DND-41 (cell line): Measurements from ENCODE around the gene SORT1.

Source experiments
- EZH2 ChIP-seq: IDR thresholded peaks from 3 replicates; pipeline ENCODE4 v1.6.1; 2012; ENCODE audit warnings: borderline replicate concordance, low read depth, mild to moderate bottlenecking, moderate library complexity, low read length, inconsistent platforms; ENCODE audit not compliant: severe bottlenecking
- TF ChIP-seq, protein P1 (sequence below): IDR thresholded peaks from 2 replicates; pipeline ENCODE4 v1.5.1; 2012; ENCODE audit warnings: borderline replicate concordance, low read length, moderate library complexity, mild to moderate bottlenecking; ENCODE audit not compliant: poor library complexity, severe bottlenecking; ENCODE audit errors: extremely low read depth

DNA sequence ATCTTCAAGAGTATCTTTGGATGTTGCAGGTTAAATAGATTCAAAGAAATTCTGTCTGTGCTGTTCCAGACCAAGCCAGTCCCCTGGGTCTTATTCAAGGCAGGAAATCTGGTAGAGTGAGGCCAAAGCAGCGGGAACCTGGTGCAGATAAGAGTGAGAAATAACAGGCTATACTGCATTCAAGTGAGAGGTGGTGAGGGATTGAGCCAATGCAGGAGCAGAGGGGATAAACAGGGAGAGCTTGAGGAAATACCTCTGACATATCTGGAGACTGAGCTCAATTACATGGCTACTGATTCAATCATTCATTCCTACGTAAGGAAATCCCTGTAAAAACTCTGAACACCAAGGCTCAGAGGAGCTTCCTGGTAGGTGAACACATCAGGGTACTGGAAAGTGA, 45.8 kb upstream of the SORT1 start:
- TF ChIP-seq, protein P1, sequence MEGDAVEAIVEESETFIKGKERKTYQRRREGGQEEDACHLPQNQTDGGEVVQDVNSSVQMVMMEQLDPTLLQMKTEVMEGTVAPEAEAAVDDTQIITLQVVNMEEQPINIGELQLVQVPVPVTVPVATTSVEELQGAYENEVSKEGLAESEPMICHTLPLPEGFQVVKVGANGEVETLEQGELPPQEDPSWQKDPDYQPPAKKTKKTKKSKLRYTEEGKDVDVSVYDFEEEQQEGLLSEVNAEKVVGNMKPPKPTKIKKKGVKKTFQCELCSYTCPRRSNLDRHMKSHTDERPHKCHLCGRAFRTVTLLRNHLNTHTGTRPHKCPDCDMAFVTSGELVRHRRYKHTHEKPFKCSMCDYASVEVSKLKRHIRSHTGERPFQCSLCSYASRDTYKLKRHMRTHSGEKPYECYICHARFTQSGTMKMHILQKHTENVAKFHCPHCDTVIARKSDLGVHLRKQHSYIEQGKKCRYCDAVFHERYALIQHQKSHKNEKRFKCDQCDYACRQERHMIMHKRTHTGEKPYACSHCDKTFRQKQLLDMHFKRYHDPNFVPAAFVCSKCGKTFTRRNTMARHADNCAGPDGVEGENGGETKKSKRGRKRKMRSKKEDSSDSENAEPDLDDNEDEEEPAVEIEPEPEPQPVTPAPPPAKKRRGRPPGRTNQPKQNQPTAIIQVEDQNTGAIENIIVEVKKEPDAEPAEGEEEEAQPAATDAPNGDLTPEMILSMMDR = no peak
- TF ChIP-seq EZH2 = no peak
